NCI-H748 (cell line): ENCODE measurements around the gene NIPAL4.
"Not testable (repeated sequence)": the region's sequence is repeated elsewhere in the genome, so short reads cannot be mapped to it uniquely, and the experiment has no call there.

Source experiments
- DNase-seq: peaks from one replicate; lab custom pipeline; 2025; ENCODE audit not compliant: unreplicated experiment; lab: John Stamatoyannopoulos, UW

NIPAL4 gene

DNA sequence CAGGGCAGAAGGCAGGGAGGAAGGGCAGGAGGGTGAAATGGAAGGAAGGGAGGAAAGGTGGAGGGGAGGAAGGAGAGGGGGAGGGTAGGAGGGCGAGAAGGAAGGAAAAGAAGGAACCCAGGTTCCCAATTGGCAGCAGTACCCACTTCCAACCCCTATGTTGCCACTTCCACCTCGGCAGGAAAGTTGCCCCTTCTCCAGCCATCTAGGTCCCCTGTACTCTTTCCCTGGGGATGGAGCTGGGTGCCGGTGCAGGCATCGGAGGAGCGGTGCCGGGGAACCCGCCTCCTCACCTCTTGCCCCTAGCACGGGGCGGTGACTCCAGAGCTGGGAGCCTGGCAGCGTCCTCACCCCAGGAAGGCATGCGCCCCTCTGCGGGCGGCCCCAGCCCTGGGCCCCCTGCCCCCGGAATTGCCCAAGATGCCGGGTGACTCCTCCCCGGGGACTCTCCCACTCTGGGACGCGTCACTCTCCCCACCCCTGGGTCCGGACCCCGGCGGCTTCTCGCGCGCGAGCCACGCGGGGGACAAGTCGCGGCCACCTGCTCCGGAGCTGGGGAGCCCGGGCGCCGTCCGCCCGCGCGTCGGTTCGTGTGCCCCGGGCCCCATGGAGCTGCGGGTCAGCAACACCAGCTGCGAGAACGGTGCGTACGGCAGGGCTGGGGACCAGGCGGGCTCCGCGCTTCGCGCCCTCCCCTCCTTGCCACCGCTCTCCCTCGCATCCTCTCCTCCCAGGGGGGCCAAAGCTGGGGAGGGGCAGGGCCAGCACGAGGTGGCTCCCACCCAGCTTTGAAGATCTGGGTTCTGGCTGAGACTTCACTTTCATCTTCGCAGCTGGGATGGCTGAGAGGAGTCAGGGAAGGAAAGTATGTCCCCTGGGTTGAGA, at the start of gene NIPAL4:
NIPAL4 (plus strand) TSS at position 499 of the 885 bp plus-strand sequence; CDS start at position 607, 108 bp downstream.
- DNase-seq, result peak; percentile 52

DNA sequence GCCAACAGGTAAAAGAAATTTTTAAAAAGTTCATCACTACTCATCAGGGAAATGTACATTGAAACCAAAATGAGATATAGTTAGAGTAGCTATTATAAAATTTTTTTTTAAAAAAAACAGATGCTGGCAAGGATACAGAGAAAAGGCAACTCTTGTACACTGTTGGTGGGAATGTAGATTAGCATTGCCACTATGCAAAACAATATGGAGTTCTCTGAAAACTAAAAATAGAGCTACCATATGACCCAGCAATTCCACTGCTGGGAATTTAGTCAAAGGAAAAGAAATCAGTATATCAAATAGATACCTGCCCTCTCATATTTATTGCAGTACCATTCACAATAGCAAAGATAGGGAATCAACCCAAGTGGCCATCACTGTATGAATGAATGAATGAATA, 44.2 kb upstream of the NIPAL4 start:
- DNase-seq, result no peak

DNA sequence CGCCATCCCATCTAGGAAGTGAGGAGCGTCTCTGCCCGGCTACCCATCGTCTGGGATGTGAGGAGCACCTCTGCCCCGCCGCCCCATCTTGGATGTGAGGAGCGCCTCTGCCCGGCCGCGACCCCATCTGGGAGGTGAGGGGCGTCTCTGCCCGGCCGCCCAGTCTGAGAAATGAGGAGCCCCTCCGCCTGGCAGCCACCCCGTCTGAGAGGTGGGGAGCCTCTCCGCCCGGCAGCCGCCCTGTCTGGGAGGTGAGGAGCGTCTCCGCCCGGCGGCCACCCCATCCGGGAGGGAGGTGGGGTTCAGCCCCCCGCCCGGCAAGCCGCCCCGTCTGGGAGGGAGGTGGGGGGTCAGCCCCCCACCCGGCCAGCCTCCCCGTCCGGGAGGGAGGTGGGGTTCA, 40.5 kb upstream of the NIPAL4 start:
- DNase-seq, result not testable (repeated sequence)

DNA sequence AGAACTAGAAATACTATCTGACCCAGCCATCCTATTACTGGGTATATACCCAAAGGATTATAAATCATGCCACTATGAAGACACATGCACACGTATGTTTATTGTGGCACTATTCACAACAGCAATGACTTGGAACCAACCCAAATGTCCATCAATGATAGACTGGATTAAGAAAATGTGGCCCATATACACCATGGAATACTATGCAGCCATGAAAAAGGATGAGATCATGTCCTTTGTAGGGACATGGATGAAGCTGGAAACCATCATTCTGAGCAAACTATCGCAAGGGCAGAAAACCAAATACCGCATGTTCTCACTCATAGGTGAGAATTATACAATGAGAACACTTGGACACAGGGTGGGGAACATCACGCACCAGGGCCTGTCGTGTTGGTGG, 30.1 kb upstream of the NIPAL4 start:
- DNase-seq, result not testable (repeated sequence)

DNA sequence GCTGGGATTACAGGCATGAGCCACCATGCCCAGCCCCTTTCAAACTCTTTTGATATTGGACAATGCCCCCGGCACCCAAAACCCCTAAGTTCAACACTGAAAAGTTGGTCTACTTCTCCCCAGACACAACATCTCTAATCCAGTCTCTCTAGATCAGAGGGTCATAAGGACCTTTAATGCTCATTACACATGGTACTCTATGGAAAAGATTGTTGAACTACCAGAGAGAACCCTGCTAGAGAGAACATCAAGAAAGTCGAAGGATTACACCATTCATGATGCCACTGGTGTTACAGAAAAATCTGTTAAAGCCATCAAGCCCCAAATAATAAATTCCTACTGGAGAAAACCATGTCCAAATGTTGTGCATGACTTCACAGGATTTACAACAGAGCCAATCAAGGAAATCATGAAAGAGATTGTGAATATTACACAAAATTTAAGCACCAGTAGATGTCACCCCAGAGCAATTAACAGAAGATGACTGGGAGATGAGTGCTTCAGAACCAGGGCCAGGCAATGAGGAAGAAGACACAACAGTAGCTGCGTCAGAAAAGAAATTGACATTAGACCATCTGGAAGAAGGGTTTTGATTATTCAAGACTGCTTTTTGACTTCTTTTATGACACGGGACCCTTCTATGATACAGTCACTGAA, 28.3 kb upstream of the NIPAL4 start:
- peak; percentile 63 for DNase-seq

DNA sequence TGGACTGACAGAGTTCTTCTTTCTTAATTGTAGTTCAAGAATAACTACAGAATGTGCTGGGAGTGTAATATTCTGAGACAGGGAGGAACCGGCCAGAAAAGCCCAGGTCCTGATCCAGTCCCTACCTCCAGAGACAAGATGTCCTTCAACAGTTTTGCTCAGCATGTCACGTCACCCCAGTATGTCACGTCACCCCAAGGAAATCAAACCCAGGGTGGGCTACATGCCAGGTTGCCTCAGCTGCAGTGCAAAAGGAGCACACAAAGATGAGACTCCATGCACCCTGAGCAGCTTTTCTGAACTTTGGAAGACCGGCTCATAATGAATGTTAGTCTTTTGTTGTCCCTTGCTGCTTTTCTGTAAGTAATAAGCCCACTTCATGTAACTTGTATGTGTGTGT, 25.9 kb upstream of the NIPAL4 start:
- no peak for DNase-seq

DNA sequence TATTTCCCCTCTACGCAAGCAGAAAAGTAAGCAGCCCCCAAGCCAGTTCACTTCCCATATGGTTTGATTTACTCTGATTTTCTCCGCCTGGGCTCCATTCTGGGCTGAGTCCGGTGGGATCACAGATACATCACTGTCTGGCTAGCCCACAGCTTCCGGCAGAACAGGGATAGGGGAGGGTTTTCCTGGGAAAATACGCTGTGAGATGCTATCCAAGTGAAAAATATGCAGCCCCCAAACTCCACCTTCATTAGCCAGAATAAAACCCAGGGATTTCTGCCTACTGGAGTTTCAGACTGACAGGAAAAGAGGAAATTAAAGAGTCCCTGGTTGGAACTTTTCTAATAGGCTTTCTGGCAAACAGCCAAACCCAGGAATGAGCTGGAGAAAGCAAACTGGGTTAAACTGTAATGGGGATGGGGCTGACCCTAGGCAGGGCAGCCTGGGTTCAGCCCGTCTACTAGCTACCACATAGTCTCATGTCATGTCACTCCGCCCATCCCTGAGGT, 16.9 kb upstream of the NIPAL4 start:
- DNase-seq, result peak; percentile 89

DNA sequence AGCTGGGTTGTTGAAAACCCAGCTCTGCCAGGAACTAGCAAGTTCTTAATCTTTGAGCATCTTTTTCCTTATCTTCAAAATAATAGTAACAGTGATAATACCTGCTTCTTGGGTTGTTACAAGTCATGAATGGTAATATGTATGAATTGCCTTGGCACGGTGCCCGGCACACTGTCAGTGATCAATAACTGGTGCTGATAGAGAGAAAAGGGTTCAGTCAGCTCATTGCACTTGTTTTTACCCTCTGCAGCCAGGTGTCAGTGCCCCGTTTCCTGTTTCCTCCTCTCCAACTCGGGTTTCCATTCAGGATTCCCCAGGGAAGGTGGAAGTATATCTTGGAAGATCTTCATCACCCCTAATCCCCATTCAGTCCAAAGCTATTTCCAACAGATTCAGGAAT, 15.8 kb upstream of the NIPAL4 start:
- peak; percentile 67 for DNase-seq

DNA sequence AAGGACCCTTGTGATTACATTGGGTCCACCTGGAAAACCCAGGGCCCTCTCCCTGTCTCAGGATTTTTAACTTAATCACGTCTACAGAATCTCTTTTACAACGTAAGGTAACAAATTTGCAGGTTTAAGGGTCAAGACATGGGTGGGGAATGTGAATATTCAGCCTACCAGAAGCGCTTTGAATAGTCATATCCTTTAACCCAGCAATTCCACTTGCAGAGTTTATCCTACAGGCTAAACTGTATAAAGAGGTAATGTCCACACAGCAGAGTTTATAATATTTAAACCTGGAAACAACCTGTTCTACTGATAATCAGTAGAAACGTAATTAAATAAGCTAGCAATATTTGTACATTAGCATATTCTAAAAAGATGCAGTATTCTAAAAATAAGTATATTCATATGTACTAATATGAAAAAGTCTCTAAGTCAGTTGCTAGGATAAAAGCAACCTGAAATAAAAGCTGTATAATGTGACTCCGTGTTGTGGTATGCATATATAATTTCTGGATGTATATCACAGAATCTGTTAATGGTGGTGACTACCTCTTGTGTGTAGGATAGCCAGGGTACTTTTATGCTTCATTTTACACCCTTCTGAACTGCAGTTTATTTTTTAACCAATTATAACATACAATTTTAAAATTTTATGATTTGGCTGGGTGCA, 14.1 kb upstream of the NIPAL4 start:
- DNase-seq, result no peak

DNA sequence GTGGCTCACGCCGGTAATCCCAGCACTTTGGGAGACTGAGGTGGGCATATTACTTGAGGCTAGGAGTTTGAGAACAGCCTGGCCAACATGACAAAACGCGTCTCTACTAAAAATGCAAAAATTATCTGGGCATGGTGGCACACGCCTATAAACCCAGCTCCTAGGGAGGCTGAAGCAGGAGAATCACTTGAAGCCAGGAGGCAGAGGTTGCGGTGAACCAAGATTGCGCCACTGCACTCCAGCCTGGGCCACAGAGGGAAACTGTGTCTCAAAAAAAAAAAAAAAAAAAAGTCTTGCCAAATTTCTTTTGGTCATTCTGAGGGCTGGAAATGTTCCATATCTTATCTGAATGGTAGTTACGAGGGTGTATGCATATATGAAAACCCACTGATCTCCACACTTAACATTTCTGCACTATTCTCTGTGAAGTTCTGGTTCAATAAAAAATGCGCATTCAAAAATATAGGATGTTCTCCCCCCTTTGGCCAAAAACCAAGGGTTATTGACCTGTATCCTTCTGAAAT, 13.5 kb upstream of the NIPAL4 start:
- DNase-seq, result no peak

DNA sequence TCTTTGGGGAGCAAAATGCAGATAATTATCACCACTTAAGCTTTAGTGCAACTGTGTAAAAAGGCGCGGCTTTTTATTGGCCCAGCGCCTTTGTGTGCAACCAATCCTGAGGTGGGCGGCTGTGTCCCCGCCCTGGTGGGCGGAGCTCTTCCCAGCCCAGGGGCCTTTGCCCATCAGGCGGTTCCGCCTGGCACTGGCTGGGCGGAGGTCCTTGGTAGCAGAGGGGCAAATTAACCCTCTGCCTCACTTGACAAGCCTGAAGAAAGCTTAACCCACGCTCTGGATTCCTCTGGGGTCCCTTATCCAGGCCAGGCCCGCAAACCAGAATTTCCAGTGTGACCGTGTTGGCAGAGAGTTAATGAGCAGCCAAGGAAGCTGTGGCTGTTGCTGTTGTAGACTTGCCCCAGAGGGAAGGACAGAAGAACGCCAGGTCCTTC, 12.8 kb upstream of the NIPAL4 start:
- DNase-seq, result peak; percentile 81

DNA sequence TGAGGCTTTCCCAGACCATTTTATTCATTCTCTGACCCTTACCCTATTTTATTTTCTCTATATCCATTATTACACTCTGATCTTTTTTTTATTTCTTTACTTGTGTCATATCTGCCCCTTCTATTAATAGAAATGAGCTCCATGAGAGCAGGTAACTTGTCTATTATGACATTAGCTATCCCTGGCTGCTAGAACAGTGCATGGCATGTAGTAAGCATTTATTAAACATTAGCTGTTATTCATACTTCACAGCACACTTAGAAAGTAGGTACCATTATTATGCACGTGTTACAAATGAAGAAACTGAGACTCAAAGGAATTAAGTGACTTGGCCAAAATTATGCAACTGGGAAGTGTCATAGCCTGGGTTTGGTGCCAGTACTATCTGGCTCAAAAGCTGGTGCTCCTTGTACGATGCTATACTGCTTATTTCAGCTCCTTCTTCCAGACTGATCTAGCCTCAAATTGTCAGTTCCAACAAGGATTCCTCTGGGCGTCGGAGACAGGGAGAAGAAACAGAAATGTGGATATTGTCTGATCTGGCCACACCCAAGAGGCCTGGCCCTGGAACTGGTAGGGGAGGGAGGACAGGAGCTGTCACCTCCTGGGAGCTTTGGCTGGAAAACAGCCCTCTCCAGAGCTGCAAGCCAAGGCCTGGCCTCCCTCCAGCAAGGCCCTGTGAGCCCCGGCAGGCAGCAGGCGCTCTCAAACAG, 10.8 kb upstream of the NIPAL4 start:
- no peak for DNase-seq

DNA sequence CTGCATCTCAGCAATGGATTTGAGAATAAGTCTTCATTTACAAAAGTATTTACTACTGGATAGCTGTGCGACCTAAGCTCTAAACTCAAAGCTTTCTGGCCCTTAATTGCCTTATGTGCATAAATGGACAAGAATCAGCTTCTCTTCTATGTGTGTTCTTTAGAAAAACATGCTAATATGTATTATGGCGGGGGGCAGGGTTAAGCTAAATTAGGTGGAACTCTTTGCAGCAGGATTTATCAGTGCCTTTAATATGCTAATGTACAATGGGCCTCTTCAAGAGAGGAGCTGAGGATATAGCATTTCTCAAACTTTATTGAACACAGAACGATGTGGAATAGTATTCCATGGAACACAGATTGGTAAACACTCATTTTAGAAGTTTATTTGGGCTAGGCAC, 10.0 kb upstream of the NIPAL4 start:
- no peak for DNase-seq

DNA sequence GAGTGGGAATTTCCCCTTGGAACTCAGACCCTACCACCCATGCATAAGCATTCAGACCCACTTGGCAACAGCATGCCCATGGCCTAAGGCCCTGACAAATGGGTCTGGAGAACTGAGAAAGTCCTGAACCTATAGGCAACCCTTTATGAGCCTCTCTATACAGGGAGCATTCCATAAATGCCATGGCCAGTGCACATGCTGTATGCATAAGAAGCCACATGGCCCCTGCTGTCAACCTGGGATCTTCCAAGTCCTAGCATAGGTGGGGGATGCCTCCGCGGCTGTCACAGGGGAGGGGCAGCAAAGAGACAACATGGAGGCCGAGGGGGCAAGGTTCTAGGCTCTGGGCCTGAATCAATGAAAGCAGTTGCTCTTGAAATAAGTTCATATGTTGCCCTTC, 8.2 kb upstream of the NIPAL4 start:
- no peak for DNase-seq

DNA sequence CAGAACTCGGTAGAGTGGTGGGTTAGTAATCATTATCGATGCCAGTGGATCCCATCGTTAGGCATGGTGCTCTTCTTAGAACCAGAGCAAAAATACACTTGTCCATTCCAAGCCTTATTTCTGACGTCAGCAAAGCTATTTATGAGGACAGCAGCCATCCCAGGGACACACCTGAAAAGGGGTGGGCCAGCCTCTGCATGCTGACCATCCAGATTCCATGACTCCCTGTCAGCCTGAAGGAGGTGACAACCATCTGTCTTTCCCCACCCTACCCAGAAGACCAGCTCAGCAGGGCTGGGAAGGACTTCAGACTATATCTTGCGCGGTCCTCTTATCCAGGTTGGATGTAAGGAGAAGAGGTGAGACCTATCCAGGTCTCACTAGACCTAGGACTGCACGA, 5.7 kb upstream of the NIPAL4 start:
- DNase-seq, result no peak

DNA sequence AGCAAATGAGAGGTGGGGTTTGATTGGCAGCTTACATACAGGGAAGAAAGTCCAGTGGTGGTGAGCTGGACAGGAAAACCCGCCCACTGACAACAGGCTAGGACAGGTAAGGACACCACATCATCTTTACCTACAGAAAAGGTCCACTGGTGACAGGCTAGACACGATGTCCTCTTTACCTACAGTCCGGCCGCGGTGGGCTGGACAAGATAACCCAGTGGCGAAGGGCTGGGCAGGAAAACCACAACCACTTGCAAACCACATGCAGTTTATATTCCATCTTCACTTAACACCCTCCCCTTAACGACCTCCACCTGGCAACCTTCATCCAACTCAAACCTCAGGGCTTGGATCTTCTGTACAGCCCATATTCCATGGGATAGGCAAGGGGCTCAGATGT, 5.0 kb upstream of the NIPAL4 start:
- DNase-seq, result no peak

DNA sequence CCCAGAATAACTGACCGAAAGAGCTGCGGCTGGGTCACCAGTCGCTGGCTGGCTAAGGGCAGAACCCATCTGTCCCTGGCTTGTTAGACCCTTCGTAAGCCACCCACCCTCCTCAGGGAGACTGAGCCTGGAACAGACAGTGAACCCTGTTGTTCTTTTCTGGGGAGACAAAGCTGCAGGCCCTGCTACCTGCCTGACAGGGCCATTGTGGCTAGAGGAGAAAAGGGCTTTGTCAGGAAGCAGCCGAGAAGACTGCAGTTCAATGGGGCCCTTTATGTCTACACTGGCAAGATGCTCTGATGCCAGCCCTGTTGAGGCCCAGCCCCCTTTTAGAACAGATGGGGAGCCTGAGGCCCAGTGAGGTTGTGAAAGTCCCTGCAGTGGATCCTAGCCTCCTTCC, 3.7 kb upstream of the NIPAL4 start:
- DNase-seq, result no peak

DNA sequence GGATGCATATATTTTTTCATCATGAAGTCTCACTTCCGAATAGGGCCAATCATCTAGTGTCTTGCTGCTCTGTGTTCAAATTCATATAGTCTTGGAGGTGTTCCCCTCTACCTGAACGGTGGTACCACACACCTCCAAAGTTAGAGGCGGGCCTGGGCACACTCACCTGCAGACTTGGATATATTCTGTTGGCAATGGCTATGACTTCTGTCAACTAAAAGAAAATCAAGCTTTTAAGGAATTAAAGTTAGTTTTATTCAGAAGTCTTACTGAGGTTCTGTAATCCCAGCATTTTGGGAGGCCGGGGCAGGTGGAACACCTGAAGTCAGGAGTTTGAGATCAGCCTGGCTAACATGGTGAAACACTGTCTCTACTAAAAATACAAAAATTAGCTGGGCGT, 2.6 kb upstream of the NIPAL4 start:
- DNase-seq, result no peak

DNA sequence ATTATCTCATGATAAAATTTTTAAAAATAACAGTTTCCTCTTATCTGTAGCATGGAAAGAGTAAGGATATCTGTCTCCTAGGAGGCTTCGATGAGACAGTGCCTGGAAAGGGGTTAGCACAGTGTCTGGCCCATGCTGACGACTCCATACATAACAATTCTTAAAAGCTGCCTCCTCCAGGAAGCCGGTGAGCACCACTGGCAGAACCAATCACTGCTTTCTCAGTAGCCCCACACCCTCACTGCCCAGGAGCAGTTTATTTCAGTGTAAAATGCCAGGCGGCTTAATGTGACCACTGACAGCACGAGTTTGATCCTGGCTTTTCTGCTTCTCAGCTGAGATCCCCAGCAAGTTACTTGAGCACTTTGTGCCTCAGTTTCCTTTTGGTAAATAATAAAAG, 1.2 kb upstream of the NIPAL4 start:
- no peak for DNase-seq

DNA sequence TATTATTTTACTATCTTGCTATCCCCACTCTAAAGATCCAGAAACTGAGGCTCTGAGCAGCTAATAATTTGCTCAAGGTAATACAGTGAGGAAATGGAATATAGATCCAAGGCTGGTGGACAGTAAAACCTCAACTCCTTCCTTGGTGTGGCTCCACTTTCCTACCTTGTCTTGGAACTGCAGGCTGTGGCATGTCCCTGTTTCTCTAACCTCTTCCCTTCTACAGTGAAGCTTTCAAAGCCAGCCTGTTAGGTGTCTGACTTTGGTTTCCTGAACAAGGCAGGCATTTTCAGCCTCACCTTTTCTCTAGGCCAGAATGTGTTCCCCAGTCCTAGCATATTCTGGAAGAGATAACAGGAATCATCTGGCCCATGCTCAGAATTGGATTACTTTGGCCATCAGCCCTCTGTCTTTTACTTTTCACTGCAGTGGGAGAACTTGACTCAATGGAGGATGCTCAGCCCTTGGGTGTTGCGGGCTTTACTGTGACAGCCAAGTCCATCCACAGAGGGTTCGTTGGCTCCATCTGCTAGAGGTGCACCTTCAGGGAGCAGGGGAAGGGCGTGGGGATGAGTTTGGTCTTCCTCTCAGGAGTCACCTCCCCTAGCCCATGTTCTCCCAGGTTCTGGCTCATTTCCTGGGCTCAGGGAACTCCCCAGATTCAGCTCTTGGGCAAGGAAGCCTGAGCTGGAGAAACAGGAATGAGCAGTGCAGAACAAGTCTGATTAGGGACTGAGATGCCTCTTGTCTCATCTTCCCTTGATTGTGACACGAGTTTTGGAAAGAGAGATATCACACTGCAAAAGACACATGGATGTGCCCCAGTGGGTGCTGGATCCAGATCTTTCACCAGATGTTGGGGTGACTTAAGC, 1.1 kb downstream of the NIPAL4 start:
- DNase-seq, result no peak
